Natural killer cell treated with Interleukin-12 subunit alpha and Interleukin-12 subunit beta and Interleukin-15 and Interleukin-18, amount 100 ng/mL, for 72 hours (primary cell): Measurements from ENCODE around the gene CWC25. TPM values are rescaled to one million over a fixed set of nuclear protein-coding genes. Genes with fewer than 3 reads are reported as not detected.
A peak's percentile ranks its signal among the peaks of the same experiment; 100 is the strongest.

ENCODE experiments used
- ATAC-seq, 2 donors: fragments of 150-1000 bp; cut with Tn5 transposase in 1 of 2; sonication (Bioruptor Pico), chemical (Tn5 transposase) in 1 of 2; 2 replicates each; pipeline ENCODE4 v1.10.0; 2021
- DNase-seq: peaks from one replicate; pipeline ENCODE4 v3.0.0; 2022; ENCODE audit warnings: low spot score
- H3K27ac Mint-ChIP-seq, 2 donors: 1 replicate in 1 of 2; 2 replicates in 1 of 2; pipeline ENCODE4 v1.8.0; 2022; ENCODE audit warnings: mixed read lengths in 2 of 2, mild to moderate bottlenecking in 1 of 2, moderate library complexity in 1 of 2
- H3K27me3 Mint-ChIP-seq, 2 donors: 1 replicate in 1 of 2; 2 replicates in 1 of 2; pipeline ENCODE4 v1.8.0; 2022; ENCODE audit warnings: mixed read lengths in 2 of 2
- H3K36me3 Mint-ChIP-seq: one replicate; pipeline ENCODE4 v1.8.0; 2022; ENCODE audit warnings: mixed read lengths
- H3K4me1 Mint-ChIP-seq, 2 donors: 1 replicate in 1 of 2; 2 replicates in 1 of 2; pipeline ENCODE4 v1.8.0; 2022; ENCODE audit warnings: low read depth in 2 of 2, mixed read lengths in 2 of 2, mild to moderate bottlenecking in 1 of 2
- H3K4me3 Mint-ChIP-seq: one replicate; pipeline ENCODE4 v1.8.0; 2022; ENCODE audit warnings: mixed read lengths
- H3K9me3 Mint-ChIP-seq: 2 replicates; pipeline ENCODE4 v1.8.0; 2022; ENCODE audit warnings: mixed read lengths
- total RNA-seq, 2 donors: library from RNA; stranded (reverse); gene quantifications; one replicate each; pipeline ENCODE4 v1.2.3, GENCODE V29; 2022

CWC25 gene
- total RNA-seq, 2 donors from 2014 or later: 36.8 to 39.3 TPM

DNA sequence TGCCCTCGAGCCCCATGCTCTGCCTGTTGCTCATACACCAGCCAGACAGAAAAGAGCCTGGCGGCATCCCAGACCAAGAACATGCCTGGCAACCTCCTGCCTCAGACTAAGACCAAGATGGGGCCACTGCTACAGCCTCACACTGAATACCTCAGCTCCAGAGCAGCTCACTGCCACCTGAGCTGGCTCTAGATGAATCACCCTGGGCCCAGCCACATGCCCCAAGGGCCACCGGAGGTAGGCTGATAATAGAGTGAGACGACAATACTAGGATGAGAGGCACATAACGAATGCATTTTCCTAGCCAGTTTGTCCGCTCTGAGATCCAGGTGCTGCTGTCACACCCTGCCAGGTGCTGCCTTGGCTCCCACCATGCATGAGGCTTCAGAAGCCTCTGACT, 38.7 kb downstream of the CWC25 start:
- H3K27me3 Mint-ChIP-seq: no peaks in the 10 kb centered on the region

GRCh38 chr17:38783227-38783626, 41.9 kb downstream of the CWC25 start:
- H3K27ac Mint-ChIP-seq: no peak overlapping the region

More for the DNA sequence above, 38.7 kb downstream of the CWC25 start:
- H3K4me3 Mint-ChIP-seq: no peak overlapping the region
- DNase-seq (no peak), ATAC-seq (no peak)
- no peaks in the 10 kb centered on the region for H3K4me1 Mint-ChIP-seq
- H3K27ac Mint-ChIP-seq: no peak overlapping the region
- H3K9me3 Mint-ChIP-seq: no peaks in the 10 kb centered on the region
- peaks cover 5% of the 10 kb centered on the region for H3K36me3 Mint-ChIP-seq

GRCh38 chr17:38779965-38780752, 45.0 kb downstream of the CWC25 start:
- no peak for DNase-seq
- H3K27me3 Mint-ChIP-seq: no peaks in the 10 kb centered on the region
- H3K4me1 Mint-ChIP-seq: peaks cover 0 to 3% of the 10 kb centered on the region in 2 donors
- H3K9me3 Mint-ChIP-seq: no peaks in the 10 kb centered on the region
- no peak overlapping the region for H3K4me3 Mint-ChIP-seq
- H3K27ac Mint-ChIP-seq: no peak overlapping the region
- ATAC-seq: no peak
- no peaks in the 10 kb centered on the region for H3K36me3 Mint-ChIP-seq

More at GRCh38 chr17:38783227-38783626, 41.9 kb downstream of the CWC25 start:
- ATAC-seq (no peak), DNase-seq (no peak)
- Mint-ChIP-seq H3K9me3 (no peaks in the 10 kb centered on the region), H3K4me3 (no peak overlapping the region), H3K27me3 (no peaks in the 10 kb centered on the region), H3K4me1 (peaks cover 0 to 3% of the 10 kb centered on the region in 2 donors), H3K36me3 (peaks cover 5% of the 10 kb centered on the region)

DNA sequence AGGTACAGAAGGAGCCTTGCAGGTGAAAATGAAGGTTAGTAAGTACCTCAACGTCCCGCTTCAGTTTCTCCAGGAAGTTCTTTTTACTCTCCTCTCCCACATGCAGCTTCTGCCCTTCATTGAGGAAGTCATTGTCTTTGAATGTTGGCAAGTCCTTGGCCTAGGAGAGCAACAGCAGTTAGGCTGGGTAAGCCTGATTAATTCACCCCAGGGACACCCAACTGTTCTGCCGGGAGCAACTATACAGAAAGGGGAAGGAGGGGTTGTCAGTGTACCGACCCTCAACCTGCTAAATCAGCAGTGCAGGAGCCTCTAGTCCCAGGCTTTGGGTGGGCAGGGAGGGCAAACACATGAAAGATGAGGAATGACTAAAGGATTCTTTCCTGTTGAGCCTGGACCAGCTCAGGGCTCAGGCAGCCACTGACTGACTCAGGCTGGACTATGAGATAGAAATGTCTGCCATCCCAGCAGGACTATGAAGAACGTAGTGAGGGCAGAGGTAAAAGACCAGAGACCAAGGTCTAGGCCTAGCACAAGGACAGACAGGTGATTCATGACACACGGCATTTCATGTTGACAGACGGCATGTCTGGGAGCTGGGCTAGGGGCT, 47.4 kb downstream of the CWC25 start:
- ATAC-seq (no peak), DNase-seq (no peak)
- no peaks in the 10 kb centered on the region for H3K27me3 Mint-ChIP-seq
- no peak overlapping the region for H3K4me3 Mint-ChIP-seq
- no peaks in the 10 kb centered on the region for H3K9me3 Mint-ChIP-seq
- H3K27ac Mint-ChIP-seq: no peak overlapping the region
- H3K36me3 Mint-ChIP-seq: peaks cover 10% of the 10 kb centered on the region
- H3K4me1 Mint-ChIP-seq: peaks cover 0 to 3% of the 10 kb centered on the region in 2 donors

- no peak overlapping the region for H3K4me3 Mint-ChIP-seq
- no peaks in the 10 kb centered on the region for H3K9me3 Mint-ChIP-seq
- H3K36me3 Mint-ChIP-seq: peaks cover 10% of the 10 kb centered on the region
- H3K27ac Mint-ChIP-seq: no peak overlapping the region
- H3K27me3 Mint-ChIP-seq: no peaks in the 10 kb centered on the region
- ATAC-seq (no peak), DNase-seq (no peak)
- no peaks in the 10 kb centered on the region for H3K4me1 Mint-ChIP-seq
These were observed 51.9 kb downstream of the CWC25 start for GRCh38 chr17:38773258-38773657.

DNA sequence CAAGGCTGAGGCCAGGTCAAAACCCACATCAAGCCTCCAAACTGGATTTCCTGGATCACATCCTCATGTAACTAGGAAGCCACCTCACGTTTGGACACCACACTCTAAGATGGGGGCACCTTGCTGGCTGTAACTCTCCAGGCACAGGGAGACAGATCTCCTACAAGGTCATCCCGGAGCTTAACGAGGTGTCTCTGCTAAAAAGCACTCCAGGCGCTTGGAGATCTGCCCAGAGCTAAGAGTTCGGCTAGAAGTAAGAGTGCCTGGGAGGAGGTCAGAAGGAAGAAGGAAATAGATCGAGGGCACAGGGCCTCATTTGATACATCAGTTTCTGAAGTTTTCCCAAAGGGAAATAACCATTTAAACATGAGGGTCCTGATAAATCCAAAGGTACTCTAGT, 56.7 kb downstream of the CWC25 start:
- no peak for DNase-seq
- peaks cover 22% of the 10 kb centered on the region for H3K36me3 Mint-ChIP-seq
- no peak overlapping the region for H3K27ac Mint-ChIP-seq
- no peaks in the 10 kb centered on the region for H3K27me3 Mint-ChIP-seq
- H3K4me1 Mint-ChIP-seq: peaks cover 0 to 8% of the 10 kb centered on the region in 2 donors
- no peak overlapping the region for H3K4me3 Mint-ChIP-seq
- ATAC-seq: no peak
- H3K9me3 Mint-ChIP-seq: no peaks in the 10 kb centered on the region

DNA sequence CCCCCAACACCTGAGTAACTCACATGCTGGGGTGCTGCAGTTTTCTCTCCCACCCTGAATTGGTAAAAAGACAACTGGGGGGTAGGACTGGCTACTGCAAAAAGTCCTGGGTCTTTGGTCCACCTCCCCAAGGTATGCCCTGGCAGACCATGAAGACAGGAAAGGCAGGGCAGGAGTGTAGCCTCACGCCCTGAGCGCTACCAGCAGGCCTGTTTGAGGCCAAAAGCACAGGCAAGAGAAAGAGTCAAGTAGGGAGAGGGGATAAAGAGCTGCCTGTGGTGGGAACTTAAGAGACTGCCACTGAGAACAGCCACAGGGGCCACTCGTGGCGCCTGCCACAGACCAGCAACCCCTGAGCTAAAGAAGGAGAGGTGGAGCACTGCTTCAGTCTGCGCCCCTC, 58.8 kb downstream of the CWC25 start:
- peaks cover 23% of the 10 kb centered on the region for H3K36me3 Mint-ChIP-seq
- H3K27ac Mint-ChIP-seq: peak overlapping the region; percentile 50 to 58
- ATAC-seq: no peak
- H3K27me3 Mint-ChIP-seq: no peaks in the 10 kb centered on the region
- peaks cover 5 to 11% of the 10 kb centered on the region in 2 donors for H3K4me1 Mint-ChIP-seq
- H3K4me3 Mint-ChIP-seq: no peak overlapping the region
- no peaks in the 10 kb centered on the region for H3K9me3 Mint-ChIP-seq
- no peak for DNase-seq

GRCh38 chr17:38762231-38762630, 62.9 kb downstream of the CWC25 start:
- no peak for ATAC-seq
- Mint-ChIP-seq H3K36me3 (peaks cover 29% of the 10 kb centered on the region), H3K27ac (peak overlapping the region in 1 of 2 donors; percentile 10), H3K9me3 (no peaks in the 10 kb centered on the region), H3K27me3 (no peaks in the 10 kb centered on the region), H3K4me3 (no peak overlapping the region), H3K4me1 (peaks cover 14 to 16% of the 10 kb centered on the region in 2 donors)
- DNase-seq: no peak

- peaks cover 14 to 15% of the 10 kb centered on the region in 2 donors for H3K4me1 Mint-ChIP-seq
- ATAC-seq (no peak), DNase-seq (no peak)
- H3K27me3 Mint-ChIP-seq: no peaks in the 10 kb centered on the region
- H3K9me3 Mint-ChIP-seq: no peaks in the 10 kb centered on the region
- peaks cover 26% of the 10 kb centered on the region for H3K36me3 Mint-ChIP-seq
- H3K27ac Mint-ChIP-seq: peak overlapping the region; percentile 10 to 26
- no peak overlapping the region for H3K4me3 Mint-ChIP-seq
These were observed 63.5 kb downstream of the CWC25 start for GRCh38 chr17:38761612-38762011.

- Mint-ChIP-seq H3K4me1 (peaks cover 30 to 41% of the 10 kb centered on the region in 2 donors), H3K27me3 (peaks cover 12 to 14% of the 10 kb centered on the region in 2 donors), H3K4me3 (peak overlapping the region; percentile 92), H3K27ac (peak overlapping the region; percentile 89 to 95), H3K36me3 (peaks cover 16% of the 10 kb centered on the region), H3K9me3 (no peaks in the 10 kb centered on the region)
- no peak for ATAC-seq
- no peak for DNase-seq
These were observed 72.0 kb downstream of the CWC25 start for GRCh38 chr17:38753071-38753506.

DNA sequence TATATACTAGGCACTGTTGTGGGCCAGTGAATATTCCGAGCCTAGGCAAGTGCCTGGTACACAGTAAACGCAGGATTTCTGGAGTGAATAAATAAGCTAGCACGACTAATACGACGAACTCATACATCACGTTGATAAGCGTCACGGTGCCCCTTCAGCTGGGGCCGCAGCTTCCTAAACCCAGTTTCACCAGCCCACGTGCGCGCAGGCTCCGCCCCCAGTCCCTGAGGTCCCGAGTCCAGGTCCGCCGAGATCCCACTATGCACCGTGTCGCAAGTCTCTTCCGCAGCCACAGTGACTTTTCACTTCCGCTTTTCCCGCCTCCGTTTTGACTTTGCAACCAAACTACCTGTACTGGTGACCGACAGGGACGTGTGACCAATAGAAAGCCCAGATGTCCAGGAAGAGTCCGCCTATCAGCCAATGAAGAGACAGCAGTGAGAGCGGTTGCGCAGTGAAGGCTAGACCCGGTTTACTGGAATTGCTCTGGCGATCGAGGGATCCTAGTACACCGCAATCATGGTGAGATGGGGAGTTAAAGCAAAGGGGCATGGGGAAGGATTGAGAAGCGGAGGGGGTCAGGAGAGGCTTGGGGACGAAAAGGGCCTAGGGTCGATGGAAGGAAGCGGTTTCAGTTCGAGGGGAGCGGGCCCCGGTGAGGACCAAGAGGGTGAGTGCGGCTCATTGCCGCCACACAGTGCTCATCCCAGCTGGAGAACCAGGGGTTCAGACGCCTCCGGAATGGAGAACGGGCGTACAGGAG, 72.6 kb downstream of the CWC25 start, which contains the start of gene PSMB3:
Gene PSMB3 (plus strand): TSS at position 434 of the 763 bp plus-strand sequence. CDS start 86 bp downstream, at position 520.
- H3K4me1 Mint-ChIP-seq: peaks cover 30 to 44% of the 10 kb centered on the region in 2 donors

DNA sequence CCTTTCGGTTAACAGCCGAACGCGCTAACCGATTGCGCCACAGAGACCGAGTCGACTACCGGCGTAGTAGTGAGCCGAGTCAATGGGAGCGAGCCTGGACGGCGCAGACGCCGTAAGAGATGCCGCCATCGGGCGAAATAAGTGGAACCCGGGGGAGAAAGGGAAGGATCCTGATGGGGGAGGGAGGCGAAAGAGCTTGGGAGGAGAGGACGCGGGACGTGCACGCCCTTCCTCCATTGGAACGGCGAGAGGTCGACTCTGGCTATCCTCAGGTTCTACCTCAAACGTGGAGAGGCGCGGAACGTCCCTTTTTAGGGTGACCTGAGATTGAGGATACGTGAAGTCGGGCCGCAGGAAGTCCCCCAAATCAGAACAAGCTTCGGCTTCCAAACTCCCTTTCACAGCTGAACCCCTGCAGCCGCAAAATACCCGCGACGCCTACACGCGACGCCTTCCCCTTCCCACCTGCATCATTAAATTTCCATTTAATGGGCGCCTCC, 73.3 kb downstream of the CWC25 start:
- Mint-ChIP-seq H3K4me1 (peaks cover 30 to 44% of the 10 kb centered on the region in 2 donors), H3K4me3 (peak overlapping the region; percentile 92), H3K27me3 (peaks cover 12 to 17% of the 10 kb centered on the region in 2 donors), H3K27ac (peak overlapping the region; percentile 89 to 95), H3K36me3 (peaks cover 16% of the 10 kb centered on the region), H3K9me3 (no peaks in the 10 kb centered on the region)
- ATAC-seq (peak; percentile 55 to 72), DNase-seq (peak; percentile 80)

More for the DNA sequence above, 72.6 kb downstream of the CWC25 start, which contains the start of gene PSMB3:
- DNase-seq: peak; percentile 97
- Mint-ChIP-seq H3K9me3 (no peaks in the 10 kb centered on the region), H3K27me3 (peaks cover 12 to 16% of the 10 kb centered on the region in 2 donors), H3K27ac (peak within 1 kb of the TSS; percentile 89 to 95), H3K4me3 (peak within 1 kb of the TSS; percentile 92), H3K36me3 (peaks cover 16% of the 10 kb centered on the region)
- peak; percentile 94 to 95 for ATAC-seq

DNA sequence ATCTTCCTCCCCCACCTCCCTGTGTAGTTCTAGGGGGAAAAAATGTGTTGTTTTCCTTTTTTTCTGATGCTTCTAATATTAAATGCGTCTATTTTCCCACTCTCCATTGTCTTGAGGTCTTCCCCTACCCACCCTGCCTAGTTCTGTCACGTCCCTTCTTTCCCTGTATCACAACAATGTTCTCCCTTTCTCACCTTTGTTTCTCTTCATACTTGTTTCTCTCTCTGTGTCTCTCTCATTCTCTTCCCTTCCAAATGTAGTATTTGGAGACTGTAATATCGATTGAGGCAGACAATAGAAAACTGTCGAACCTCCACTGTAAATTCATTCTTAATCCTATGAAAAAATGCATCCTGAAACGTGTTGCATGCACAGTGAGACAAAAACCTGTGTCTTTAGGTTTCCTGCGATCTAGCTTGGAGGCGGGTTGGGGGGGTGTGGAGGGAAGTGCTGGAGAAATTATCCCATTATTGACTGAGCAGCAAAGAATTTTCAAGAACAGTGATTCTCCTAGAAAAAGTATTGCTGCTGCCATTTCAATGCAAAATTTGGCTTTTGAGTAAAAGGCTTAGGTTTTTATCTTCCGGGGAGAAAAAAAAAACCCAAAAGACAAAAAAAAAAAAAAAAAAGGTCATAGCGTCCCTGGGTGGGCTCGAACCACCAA, 73.8 kb downstream of the CWC25 start:
- peaks cover 16% of the 10 kb centered on the region for H3K36me3 Mint-ChIP-seq
- peak overlapping the region; percentile 89 to 95 for H3K27ac Mint-ChIP-seq
- H3K9me3 Mint-ChIP-seq: no peaks in the 10 kb centered on the region
- no peak for DNase-seq
- H3K4me3 Mint-ChIP-seq: peak overlapping the region; percentile 92
- peaks cover 30 to 49% of the 10 kb centered on the region in 2 donors for H3K4me1 Mint-ChIP-seq
- H3K27me3 Mint-ChIP-seq: peaks cover 18 to 23% of the 10 kb centered on the region in 2 donors
- ATAC-seq: no peak
